A673 (cell line): ENCODE data around the gene MYOZ3. TPM values are rescaled to one million over a fixed set of nuclear protein-coding genes. Genes with fewer than 3 reads are reported as not detected.

Experiments
- BruUV-seq: library from RNA; stranded (reverse); fragments of 400-500 nt; replicated peaks from 2 replicates; lab custom pipeline; 2021; lab: Mats Ljungman, UMichigan
- CTCF ChIA-PET: fragments of 300-600 bp; sonication (Branson Sonifier 250); formaldehyde crosslinking; loops from one replicate; lab custom pipeline; 2022; ENCODE audit warnings: antibody characterized with exemption; lab: Charles Lee
- POLR2A ChIA-PET: fragments of 300-600 bp; sonication (Branson Sonifier 250); formaldehyde crosslinking; loops from one replicate; lab custom pipeline; 2022; ENCODE audit warnings: antibody characterized with exemption; ENCODE audit not compliant: low non-redundant PET; lab: Charles Lee
- DNase-seq: peaks from one replicate; pipeline ENCODE4 v3.0.0-alpha.2; 2015; ENCODE audit warnings: low spot score
- H3K27ac ChIP-seq: fragments of 200-600 bp; sonication (generic); 2 replicates; pipeline ENCODE4 v1.5.1; 2016; ENCODE audit warnings: mixed run types, low read depth, mild to moderate bottlenecking, mixed read lengths, antibody characterized with exemption, low read length; ENCODE audit not compliant: poor library complexity, severe bottlenecking
- H3K27me3 ChIP-seq: fragments of 200-600 bp; sonication (generic); replicated peaks from 2 replicates; pipeline ENCODE4 v1.6.1; 2017; ENCODE audit warnings: mixed run types, low read depth, mild to moderate bottlenecking, mixed read lengths, antibody characterized with exemption, low read length; ENCODE audit not compliant: insufficient read depth, poor library complexity
- H3K36me3 ChIP-seq: fragments of 200-600 bp; sonication (generic); 2 replicates; pipeline ENCODE4 v1.6.1; 2016; ENCODE audit warnings: mixed run types, mild to moderate bottlenecking, mixed read lengths, antibody characterized with exemption, low read length; ENCODE audit not compliant: insufficient read depth, poor library complexity, severe bottlenecking
- H3K4me1 ChIP-seq: fragments of 200-600 bp; sonication (generic); 2 replicates; pipeline ENCODE4 v1.6.1; 2017; ENCODE audit warnings: mixed run types, mild to moderate bottlenecking, mixed read lengths, antibody characterized with exemption, low read length; ENCODE audit not compliant: insufficient read depth, poor library complexity, severe bottlenecking
- H3K4me3 ChIP-seq: fragments of 200-600 bp; sonication (generic); 2 replicates; pipeline ENCODE4 v1.5.1; 2016; ENCODE audit warnings: low read depth, mixed run types, mild to moderate bottlenecking, mixed read lengths, low read length; ENCODE audit not compliant: poor library complexity, severe bottlenecking
- H3K9me3 ChIP-seq: fragments of 200-600 bp; sonication (generic); 2 replicates; pipeline ENCODE4 v1.6.1; 2016; ENCODE audit warnings: mixed run types, low read depth, mild to moderate bottlenecking, mixed read lengths, antibody characterized with exemption, low read length; ENCODE audit not compliant: poor library complexity, severe bottlenecking
- EZH2 ChIP-seq: fragments of 200-600 bp; sonication (generic); IDR thresholded peaks from 2 replicates; pipeline ENCODE4 v1.6.1; 2017; ENCODE audit warnings: borderline replicate concordance, low read depth, mild to moderate bottlenecking, mixed read lengths, antibody characterized with exemption, low read length; ENCODE audit not compliant: poor library complexity, severe bottlenecking
- intact Hi-C: fragments of 100-400 bp; cut with micrococcal nuclease; formaldehyde crosslinking; loops from one replicate; pipeline ENCODE4 v1.10.0; 2022; ENCODE audit not compliant: unreplicated experiment
- total RNA-seq: library from RNA; stranded (reverse); gene quantifications from 2 replicates; pipeline ENCODE4 v1.2.3, GENCODE V29; 2021
- TF ChIP-seq, protein P1 (sequence below): fragments of 300-800, 200-600 bp; sonication (generic); conservative IDR thresholded peaks from 2 replicates; pipeline ENCODE4 v1.5.1; 2017; ENCODE audit warnings: low read depth, mild to moderate bottlenecking, antibody characterized with exemption, low read length, moderate library complexity, mixed read lengths

Gene MYOZ3
- total RNA-seq, 1 experiment from 2014 or later: 2.4 TPM

DNA sequence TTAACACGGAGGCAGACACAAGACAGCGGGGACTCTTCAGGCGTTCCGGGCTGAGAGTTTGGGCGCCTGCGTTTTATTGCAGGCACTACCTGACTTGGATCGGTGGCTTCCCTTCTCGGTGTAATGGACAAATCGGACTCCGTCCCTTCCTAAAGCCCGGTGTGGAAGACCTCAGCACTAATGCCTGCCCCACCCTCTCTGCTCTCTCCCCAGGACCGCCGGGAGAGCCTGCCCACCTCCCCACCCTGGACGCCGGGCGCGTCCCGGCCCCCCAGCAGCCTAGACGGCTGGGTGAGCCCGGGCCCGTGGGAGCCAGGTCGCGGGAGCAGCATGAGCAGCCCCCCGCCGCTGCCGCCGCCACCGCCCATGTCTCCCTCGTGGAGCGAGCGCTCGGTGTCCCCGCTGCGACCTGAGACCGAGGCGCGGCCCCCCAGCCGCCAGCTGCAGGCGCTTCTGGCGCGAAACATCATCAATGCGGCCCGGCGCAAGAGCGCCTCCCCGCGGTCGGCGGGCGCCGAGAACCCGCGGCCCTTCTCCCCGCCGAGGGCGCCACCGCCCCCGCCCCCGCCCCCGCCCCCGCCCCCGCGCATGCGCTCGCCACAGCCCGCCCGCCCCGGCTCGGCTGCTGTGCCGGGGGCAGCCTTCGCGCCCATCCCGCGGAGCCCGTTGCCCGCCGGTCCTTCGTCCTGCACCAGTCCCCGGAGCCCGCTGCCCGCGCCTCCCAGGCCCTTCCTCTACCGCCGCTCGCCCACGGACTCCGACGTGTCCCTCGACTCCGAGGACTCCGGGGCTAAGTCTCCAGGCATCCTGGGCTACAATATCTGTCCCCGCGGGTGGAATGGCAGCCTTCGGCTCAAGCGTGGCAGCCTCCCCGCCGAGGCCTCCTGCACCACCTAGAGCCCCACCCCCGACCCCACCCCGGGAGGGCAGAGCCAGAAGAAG, 4.6 kb upstream of the MYOZ3 start:
- Histone ChIP-seq H3K4me3 (peak overlapping the region; percentile 66), H3K27me3 (no peaks in the 10 kb centered on the region), H3K27ac (peak overlapping the region; percentile 73), H3K36me3 (no peaks in the 10 kb centered on the region), H3K4me1 (peaks cover 9% of the 10 kb centered on the region), H3K9me3 (no peaks in the 10 kb centered on the region)
- POLR2A ChIA-PET: no interaction called here
- TF ChIP-seq, protein P1, sequence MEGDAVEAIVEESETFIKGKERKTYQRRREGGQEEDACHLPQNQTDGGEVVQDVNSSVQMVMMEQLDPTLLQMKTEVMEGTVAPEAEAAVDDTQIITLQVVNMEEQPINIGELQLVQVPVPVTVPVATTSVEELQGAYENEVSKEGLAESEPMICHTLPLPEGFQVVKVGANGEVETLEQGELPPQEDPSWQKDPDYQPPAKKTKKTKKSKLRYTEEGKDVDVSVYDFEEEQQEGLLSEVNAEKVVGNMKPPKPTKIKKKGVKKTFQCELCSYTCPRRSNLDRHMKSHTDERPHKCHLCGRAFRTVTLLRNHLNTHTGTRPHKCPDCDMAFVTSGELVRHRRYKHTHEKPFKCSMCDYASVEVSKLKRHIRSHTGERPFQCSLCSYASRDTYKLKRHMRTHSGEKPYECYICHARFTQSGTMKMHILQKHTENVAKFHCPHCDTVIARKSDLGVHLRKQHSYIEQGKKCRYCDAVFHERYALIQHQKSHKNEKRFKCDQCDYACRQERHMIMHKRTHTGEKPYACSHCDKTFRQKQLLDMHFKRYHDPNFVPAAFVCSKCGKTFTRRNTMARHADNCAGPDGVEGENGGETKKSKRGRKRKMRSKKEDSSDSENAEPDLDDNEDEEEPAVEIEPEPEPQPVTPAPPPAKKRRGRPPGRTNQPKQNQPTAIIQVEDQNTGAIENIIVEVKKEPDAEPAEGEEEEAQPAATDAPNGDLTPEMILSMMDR: peak; percentile 54
- TF ChIP-seq EZH2: no peak
- peak; percentile 83 for DNase-seq
- no TSS peak for BruUV-seq
- CTCF ChIA-PET: interaction anchor here (0.6 kb wide), 2 partner anchors 90 to 206 kb away, joined by 3 read pairs; no protein-coding TSS in a partner anchor
- intact Hi-C loops: loop anchor here (1.0 to 10.0 kb wide), 2 partner anchors 95 to 202 kb away; no protein-coding TSS in a partner anchor

- no TSS peak for BruUV-seq
- ChIA-PET POLR2A (no interaction called here), CTCF (no interaction called here)
- Histone ChIP-seq H3K9me3 (no peaks in the 10 kb centered on the region), H3K4me3 (no peak overlapping the region), H3K27me3 (no peaks in the 10 kb centered on the region), H3K27ac (no peak overlapping the region), H3K4me1 (no peaks in the 10 kb centered on the region), H3K36me3 (no peaks in the 10 kb centered on the region)
- intact Hi-C loops: loop anchor here (10.0 kb wide), 1 partner anchor 203 kb away; no protein-coding TSS in a partner anchor
- no peak for TF ChIP-seq EZH2
- TF ChIP-seq, protein P1: no peak
- no peak for DNase-seq
These were observed 2.9 kb upstream of the MYOZ3 start for GRCh38 chr5:150658121-150658520.

- no TSS peak for BruUV-seq
- TF ChIP-seq, protein P1: no peak
- TF ChIP-seq EZH2: no peak
- Histone ChIP-seq H3K4me1 (no peaks in the 10 kb centered on the region), H3K27me3 (no peaks in the 10 kb centered on the region), H3K27ac (no peak overlapping the region), H3K4me3 (no peak overlapping the region), H3K9me3 (no peaks in the 10 kb centered on the region), H3K36me3 (no peaks in the 10 kb centered on the region)
- ChIA-PET POLR2A (no interaction called here), CTCF (no interaction called here)
- intact Hi-C loops: loop anchor here (10.0 kb wide), 1 partner anchor 204 kb away; no protein-coding TSS in a partner anchor
- no peak for DNase-seq
These were observed 2.3 kb upstream of the MYOZ3 start for GRCh38 chr5:150658699-150659265.
